Neural progenitor cell (in vitro differentiated cells): ENCODE measurements around the gene SPTBN4. TPM values are rescaled to one million over a fixed set of nuclear protein-coding genes. Genes with fewer than 3 reads are reported as not detected.

Experiments used
- DNase-seq: peaks from one replicate; pipeline ENCODE4 v3.0.0-alpha.2; 2016; ENCODE audit warnings: low spot score
- H2AFZ ChIP-seq: fragments of 200-600 bp; sonication (generic); replicated peaks from 2 replicates; pipeline ENCODE4 v1.6.1; 2016; ENCODE audit warnings: antibody characterized with exemption
- H3F3A ChIP-seq: fragments of 200-600 bp; sonication (generic); 2 replicates; pipeline ENCODE4 v1.6.1; 2016; ENCODE audit warnings: antibody characterized with exemption, low read depth
- H3K27ac ChIP-seq: fragments of 200-600 bp; sonication (generic); 2 replicates; pipeline ENCODE4 v1.5.1; 2016; ENCODE audit warnings: mild to moderate bottlenecking
- H3K27me3 ChIP-seq: fragments of 200-600 bp; sonication (generic); 2 replicates; pipeline ENCODE4 v1.6.1; 2016; ENCODE audit warnings: mild to moderate bottlenecking, moderate library complexity
- H3K36me3 ChIP-seq: fragments of 200-600 bp; sonication (generic); 2 replicates; pipeline ENCODE4 v1.5.1; 2016
- H3K4me1 ChIP-seq: fragments of 200-600 bp; sonication (generic); 2 replicates; pipeline ENCODE4 v1.6.1; 2016; ENCODE audit warnings: mixed run types
- H3K4me2 ChIP-seq: fragments of 200-600 bp; sonication (generic); 2 replicates; pipeline ENCODE4 v1.6.1; 2016
- H3K4me3 ChIP-seq: fragments of 200-600 bp; sonication (generic); 2 replicates; pipeline ENCODE4 v1.5.1; 2016
- H3K79me2 ChIP-seq: fragments of 200-600 bp; sonication (generic); 2 replicates; pipeline ENCODE4 v1.6.1; 2016; ENCODE audit warnings: low read depth
- H3K9ac ChIP-seq: fragments of 200-600 bp; sonication (generic); 2 replicates; pipeline ENCODE4 v1.6.1; 2016
- H3K9me3 ChIP-seq: fragments of 200-600 bp; sonication (generic); 2 replicates; pipeline ENCODE4 v1.5.1; 2016; ENCODE audit warnings: low read depth
- H4K20me1 ChIP-seq: fragments of 200-600 bp; sonication (generic); 2 replicates; pipeline ENCODE4 v1.6.1; 2016; ENCODE audit warnings: low read depth
- H3K27ac Mint-ChIP-seq: 3 replicates; pipeline ENCODE4 v1.8.0; 2021; ENCODE audit warnings: mixed read lengths
- H3K27me3 Mint-ChIP-seq: 2 replicates; pipeline ENCODE4 v1.8.0; 2022; ENCODE audit warnings: low read depth, mild to moderate bottlenecking, inconsistent platforms, moderate library complexity, mixed read lengths; ENCODE audit not compliant: insufficient read depth
- H3K36me3 Mint-ChIP-seq: 3 replicates; pipeline ENCODE4 v1.8.0; 2021; ENCODE audit warnings: mixed read lengths
- H3K4me1 Mint-ChIP-seq: 3 replicates; pipeline ENCODE4 v1.8.0; 2021; ENCODE audit warnings: mixed read lengths
- H3K4me3 Mint-ChIP-seq: 3 replicates; pipeline ENCODE4 v1.8.0; 2021; ENCODE audit warnings: mild to moderate bottlenecking, moderate library complexity, mixed read lengths
- H3K9me3 Mint-ChIP-seq: 3 replicates; pipeline ENCODE4 v1.8.0; 2020; ENCODE audit warnings: mixed read lengths
- CTCF ChIP-seq: fragments of 200-600 bp; sonication (generic); IDR thresholded peaks from 2 replicates; pipeline ENCODE4 v1.5.1; 2017; ENCODE audit warnings: antibody characterized with exemption, mild to moderate bottlenecking
- EZH2 ChIP-seq: fragments of 200-600 bp; sonication (generic); IDR thresholded peaks from 2 replicates; pipeline ENCODE4 v1.6.1; 2017; ENCODE audit warnings: antibody characterized with exemption, mild to moderate bottlenecking, moderate library complexity
- EZH2phosphoT487 ChIP-seq: fragments of 200-600 bp; sonication (generic); IDR thresholded peaks from 2 replicates; pipeline ENCODE4 v1.6.1; 2017; ENCODE audit warnings: antibody characterized with exemption
- total RNA-seq: library from RNA; depleted of rRNA; stranded (reverse); fragments of >200 nt; gene quantifications from 2 replicates; pipeline ENCODE4 v1.2.3, GENCODE V29; 2015; ENCODE audit warnings: low replicate concordance

SPTBN4 gene
- total RNA-seq, 1 donor from 2014 or later: 2.5 TPM

- Mint-ChIP-seq H3K27me3 (peaks cover 22% of the 10 kb centered on the region), H3K36me3 (no peaks in the 10 kb centered on the region), H3K4me3 (no peak overlapping the region), H3K9me3 (peaks cover 1% of the 10 kb centered on the region), H3K4me1 (peaks cover 14% of the 10 kb centered on the region), H3K27ac (peak overlapping the region; percentile 57)
- DNase-seq: no peak
- no peak overlapping the region for H3K4me2 ChIP-seq
- H4K20me1 ChIP-seq: no peaks in the 10 kb centered on the region
- H3F3A ChIP-seq: peaks cover 8% of the 10 kb centered on the region
- no peak overlapping the region for H2AFZ ChIP-seq
- peaks cover 16% of the 10 kb centered on the region for H3K27me3 ChIP-seq
- H3K9me3 ChIP-seq: no peaks in the 10 kb centered on the region
- H3K27ac ChIP-seq: no peak overlapping the region
- no peak overlapping the region for H3K4me3 ChIP-seq
- peaks cover 8% of the 10 kb centered on the region for H3K4me1 ChIP-seq
- no peaks in the 10 kb centered on the region for H3K79me2 ChIP-seq
- H3K36me3 ChIP-seq: no peaks in the 10 kb centered on the region
- TF ChIP-seq EZH2 (no peak), CTCF (no peak), EZH2phosphoT487 (no peak)
- H3K9ac ChIP-seq: no peak overlapping the region
Measured at GRCh38 chr19:40525234-40526051, 58.6 kb downstream of the SPTBN4 start.

- peaks cover 19% of the 10 kb centered on the region for H3K4me1 Mint-ChIP-seq
- Histone ChIP-seq H3K9ac (no peak overlapping the region), H3K4me1 (peaks cover 8% of the 10 kb centered on the region), H3K27ac (no peak overlapping the region), H3K9me3 (no peaks in the 10 kb centered on the region), H3K4me3 (no peak overlapping the region), H3K36me3 (no peaks in the 10 kb centered on the region), H3K4me2 (no peak overlapping the region), H3F3A (peaks cover 8% of the 10 kb centered on the region), H2AFZ (no peak overlapping the region), H3K27me3 (peaks cover 19% of the 10 kb centered on the region), H4K20me1 (peaks cover 3% of the 10 kb centered on the region), H3K79me2 (no peaks in the 10 kb centered on the region)
- peaks cover 25% of the 10 kb centered on the region for H3K27me3 Mint-ChIP-seq
- H3K9me3 Mint-ChIP-seq: no peaks in the 10 kb centered on the region
- H3K27ac Mint-ChIP-seq: no peak overlapping the region
- DNase-seq: no peak
- no peaks in the 10 kb centered on the region for H3K36me3 Mint-ChIP-seq
- TF ChIP-seq EZH2phosphoT487 (no peak), CTCF (no peak), EZH2 (no peak)
- H3K4me3 Mint-ChIP-seq: no peak overlapping the region
Measured at GRCh38 chr19:40528078-40528477, 61.3 kb downstream of the SPTBN4 start.

- Histone ChIP-seq H3K9me3 (no peaks in the 10 kb centered on the region), H3K27ac (no peak overlapping the region), H3K4me2 (no peak overlapping the region), H3K9ac (no peak overlapping the region), H3K4me1 (peaks cover 8% of the 10 kb centered on the region), H3K27me3 (peaks cover 19% of the 10 kb centered on the region), H4K20me1 (peaks cover 3% of the 10 kb centered on the region), H3K4me3 (no peak overlapping the region), H2AFZ (no peak overlapping the region), H3F3A (peaks cover 8% of the 10 kb centered on the region), H3K79me2 (no peaks in the 10 kb centered on the region), H3K36me3 (no peaks in the 10 kb centered on the region)
- TF ChIP-seq EZH2 (no peak), CTCF (no peak), EZH2phosphoT487 (no peak)
- Mint-ChIP-seq H3K27me3 (peaks cover 25% of the 10 kb centered on the region), H3K4me1 (peaks cover 19% of the 10 kb centered on the region), H3K27ac (no peak overlapping the region), H3K9me3 (no peaks in the 10 kb centered on the region), H3K4me3 (no peak overlapping the region), H3K36me3 (no peaks in the 10 kb centered on the region)
- DNase-seq: no peak
Measured at GRCh38 chr19:40528533-40529092, 61.8 kb downstream of the SPTBN4 start.
